ENCODE data around the gene CLDN5.

GRCh38 chr22:19566279-19567156 is 42.3 kb upstream of the CLDN5 start:
- no peak for TF ChIP-seq EZH2 (IDR thresholded peaks at IDR 0.05)
- no peak for TF ChIP-seq POLR2AphosphoS5 (IDR thresholded peaks at IDR 0.05; ENCODE audit: borderline replicate concordance, low read depth, low read length)
